K562 (cell line): Measurements from ENCODE around the gene PI16. TPM values are rescaled to one million over a fixed set of nuclear protein-coding genes. Genes with fewer than 3 reads are reported as not detected.

Experiments
- BCL6 ChIP-seq: fragments of 250-450 bp; sonication (Bioruptor Pico); IDR thresholded peaks from 2 replicates; pipeline ENCODE4 v1.4.0; 2020
- CBFA2T2 ChIP-seq: fragments of 450-650 bp; conservative IDR thresholded peaks from 2 replicates; pipeline ENCODE4 v1.6.1; 2017; ENCODE audit warnings: mild to moderate bottlenecking
- JUND ChIP-seq, 2 experiments: IDR thresholded peaks; 2 replicates in 1 of 2; 3 replicates in 1 of 2; pipeline ENCODE4 v1.6.1; 2011; ENCODE audit warnings: borderline replicate concordance in 2 of 2, low read depth in 2 of 2, low read length in 2 of 2, improper control_type of control experiment in 1 of 2, missing biosample characterization in 1 of 2, missing genetic modification characterization in 1 of 2, missing genetic modification reagents in 1 of 2
- KDM1A ChIP-seq, 2 experiments: fragments of 450-650 bp; IDR thresholded peaks; 2 replicates each; pipeline ENCODE4 v1.6.1; 2016; ENCODE audit warnings: mild to moderate bottlenecking in 2 of 2
- LARP7 ChIP-seq: fragments of 450-650 bp; IDR thresholded peaks from 2 replicates; pipeline ENCODE4 v1.6.1; 2016
- NFRKB ChIP-seq: fragments of 450-650 bp; IDR thresholded peaks from 2 replicates; pipeline ENCODE4 v1.6.1; 2016; ENCODE audit warnings: low read depth
- RBM39 ChIP-seq: fragments of 200-400 bp; formaldehyde crosslinking; optimal IDR thresholded peaks from 2 replicates; pipeline ENCODE3; 2018; ENCODE audit warnings: low read depth, low read length
- SMARCE1 ChIP-seq: fragments of 450-650 bp; IDR thresholded peaks from 2 replicates; pipeline ENCODE4 v1.7.1; 2016; ENCODE audit warnings: mild to moderate bottlenecking
- TBL1XR1 ChIP-seq, 2 experiments: IDR thresholded peaks; 2 replicates each; pipeline ENCODE4 v1.6.1; 2012; ENCODE audit warnings: improper control_type of control experiment in 2 of 2, low read length in 2 of 2, mild to moderate bottlenecking in 1 of 2
- TEAD4 ChIP-seq, 2 experiments: sonication (generic) in 1 of 2; formaldehyde crosslinking in 1 of 2; IDR thresholded peaks; 2 replicates each; pipeline versions ENCODE4 v1.6.1 to v1.8.0; 2012 to 2022; ENCODE audit warnings: borderline replicate concordance in 1 of 2, inconsistent platforms in 1 of 2, low read length in 1 of 2, mild to moderate bottlenecking in 1 of 2, missing genetic modification reagents in 1 of 2
- ZNF121 ChIP-seq: sonication (generic); formaldehyde crosslinking; conservative IDR thresholded peaks from 2 replicates; pipeline ENCODE4 v1.8.0; 2022; ENCODE audit warnings: missing genetic modification reagents
- polyA plus RNA-seq, 8 experiments: library from polyadenylated mRNA; depleted of rRNA in 4 of 8; stranded (reverse) in 5 of 8; unstranded in 3 of 8; fragments of >200 nt; fragmentation: Nextera tagmentation in 2 of 8; fragmentation: Illumina TruSeq in 1 of 8; extraction: Ambion mirVana in 2 of 8; extraction: Trizol in 1 of 8; gene quantifications; 2 replicates each; pipeline versions ENCODE4 v1.2.1 to v1.2.3, GENCODE V29; 2011 to 2014; ENCODE audit warnings: inconsistent platforms in 1 of 8, missing spikeins in 1 of 8
- total RNA-seq, 7 experiments: library from RNA; depleted of rRNA in 6 of 7; stranded (reverse); fragments of >200 nt in 6 of 7; fragmentation: Illumina TruSeq in 2 of 7; extraction: Trizol in 2 of 7; gene quantifications; 2 replicates each; pipeline versions ENCODE4 v1.2.1 to v1.2.3, GENCODE V29; 2011 to 2021; ENCODE audit warnings: low replicate concordance in 1 of 7
- TF ChIP-seq, protein P1 (sequence below), 2 experiments: fragments of 450-650 bp in 1 of 2; sonication (generic) in 1 of 2; formaldehyde crosslinking in 1 of 2; IDR thresholded peaks in 1 of 2; conservative IDR thresholded peaks in 1 of 2; 2 replicates each; pipeline versions ENCODE4 v1.6.1 to v1.8.1; 2016 to 2023; ENCODE audit warnings: mild to moderate bottlenecking in 2 of 2, moderate library complexity in 2 of 2, inconsistent platforms in 1 of 2, missing genetic modification reagents in 1 of 2
- TF ChIP-seq, protein P2 (sequence below), 2 experiments: fragments of 150-350 bp in 1 of 2; IDR thresholded peaks; 2 replicates each; pipeline ENCODE4 v1.6.1; 2012 to 2016; ENCODE audit warnings: low read depth in 2 of 2, low read length in 2 of 2, mild to moderate bottlenecking in 1 of 2, moderate library complexity in 1 of 2
- TF ChIP-seq, protein P3 (sequence below): fragments of 450-650 bp; IDR thresholded peaks from 2 replicates; pipeline ENCODE4 v1.6.1; 2016; ENCODE audit warnings: low read depth

The PI16 gene
- total and polyA plus RNA-seq, 9 of the 15 experiments (the other 6 are each of a cell fraction or from before 2014, with no cell fraction given): 0.06 to 0.18 TPM; not detected in 7

DNA sequence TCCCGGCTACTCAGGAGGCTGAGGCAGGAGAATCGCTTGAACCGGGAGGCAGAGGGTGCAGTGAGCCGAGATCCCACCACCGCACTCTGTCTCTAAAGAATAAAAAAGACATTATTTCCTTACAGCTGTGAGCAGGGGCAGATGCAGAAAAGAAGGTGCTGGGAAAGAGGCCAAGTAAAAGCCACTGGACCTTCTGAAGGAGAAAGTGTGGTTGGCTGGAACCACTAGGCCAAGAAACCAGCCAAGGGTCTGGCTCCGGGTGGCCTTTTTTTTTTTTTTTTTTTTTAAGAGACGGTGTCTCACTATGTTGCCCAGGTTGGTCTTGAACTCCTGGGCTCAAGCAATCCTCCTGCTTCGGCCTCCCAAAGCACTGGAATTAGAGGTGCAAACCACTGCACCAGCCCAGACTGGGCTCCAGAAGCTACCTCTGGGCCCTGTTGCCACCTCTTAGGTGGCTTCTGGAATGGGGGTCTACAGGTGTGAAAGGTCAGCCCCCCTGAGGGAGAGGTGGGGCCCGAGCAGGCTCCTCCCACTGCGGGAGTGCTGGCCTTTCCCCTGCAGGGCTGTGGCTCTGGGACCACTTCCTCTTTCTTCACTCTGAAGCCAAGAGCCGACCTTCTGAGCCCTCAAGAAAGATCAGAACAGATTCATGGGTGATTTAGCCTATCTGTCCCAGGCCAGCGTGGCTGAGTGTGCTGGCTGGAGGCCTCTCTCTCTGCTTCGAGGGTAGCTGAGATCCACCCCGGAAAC is 50.7 kb downstream of the PI16 start, which contains the start of gene FGD2 (continued):
- TF ChIP-seq, protein P1, sequence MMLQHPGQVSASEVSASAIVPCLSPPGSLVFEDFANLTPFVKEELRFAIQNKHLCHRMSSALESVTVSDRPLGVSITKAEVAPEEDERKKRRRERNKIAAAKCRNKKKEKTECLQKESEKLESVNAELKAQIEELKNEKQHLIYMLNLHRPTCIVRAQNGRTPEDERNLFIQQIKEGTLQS (IDR thresholded peaks at IDR 0.05): no peak
- TF ChIP-seq, protein P1 (CRISPR knock-in tag; conservative IDR thresholded peaks at IDR 0.05): no peak
- TF ChIP-seq JUND (IDR thresholded peaks at IDR 0.05; ENCODE audit: borderline replicate concordance, low read depth, low read length): no peak
- TF ChIP-seq JUND (tag; IDR thresholded peaks at IDR 0.05; ENCODE audit: borderline replicate concordance, low read depth, low read length): peak; percentile 10; the same call in 1 of the 3 replicates
- peak; percentile 31; the same call in 1 of the 2 replicates for TF ChIP-seq SMARCE1
- TF ChIP-seq ZNF121 (CRISPR knock-in tag): peak; percentile 97
- TF ChIP-seq CBFA2T2: peak; percentile 34; the same call in 1 of the 2 replicates
- TF ChIP-seq TBL1XR1 (IDR thresholded peaks at IDR 0.05; ENCODE audit: low read length in 2 of 2): no peak
- TF ChIP-seq, protein P2, sequence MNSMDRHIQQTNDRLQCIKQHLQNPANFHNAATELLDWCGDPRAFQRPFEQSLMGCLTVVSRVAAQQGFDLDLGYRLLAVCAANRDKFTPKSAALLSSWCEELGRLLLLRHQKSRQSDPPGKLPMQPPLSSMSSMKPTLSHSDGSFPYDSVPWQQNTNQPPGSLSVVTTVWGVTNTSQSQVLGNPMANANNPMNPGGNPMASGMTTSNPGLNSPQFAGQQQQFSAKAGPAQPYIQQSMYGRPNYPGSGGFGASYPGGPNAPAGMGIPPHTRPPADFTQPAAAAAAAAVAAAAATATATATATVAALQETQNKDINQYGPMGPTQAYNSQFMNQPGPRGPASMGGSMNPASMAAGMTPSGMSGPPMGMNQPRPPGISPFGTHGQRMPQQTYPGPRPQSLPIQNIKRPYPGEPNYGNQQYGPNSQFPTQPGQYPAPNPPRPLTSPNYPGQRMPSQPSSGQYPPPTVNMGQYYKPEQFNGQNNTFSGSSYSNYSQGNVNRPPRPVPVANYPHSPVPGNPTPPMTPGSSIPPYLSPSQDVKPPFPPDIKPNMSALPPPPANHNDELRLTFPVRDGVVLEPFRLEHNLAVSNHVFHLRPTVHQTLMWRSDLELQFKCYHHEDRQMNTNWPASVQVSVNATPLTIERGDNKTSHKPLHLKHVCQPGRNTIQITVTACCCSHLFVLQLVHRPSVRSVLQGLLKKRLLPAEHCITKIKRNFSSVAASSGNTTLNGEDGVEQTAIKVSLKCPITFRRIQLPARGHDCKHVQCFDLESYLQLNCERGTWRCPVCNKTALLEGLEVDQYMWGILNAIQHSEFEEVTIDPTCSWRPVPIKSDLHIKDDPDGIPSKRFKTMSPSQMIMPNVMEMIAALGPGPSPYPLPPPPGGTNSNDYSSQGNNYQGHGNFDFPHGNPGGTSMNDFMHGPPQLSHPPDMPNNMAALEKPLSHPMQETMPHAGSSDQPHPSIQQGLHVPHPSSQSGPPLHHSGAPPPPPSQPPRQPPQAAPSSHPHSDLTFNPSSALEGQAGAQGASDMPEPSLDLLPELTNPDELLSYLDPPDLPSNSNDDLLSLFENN (IDR thresholded peaks at IDR 0.05; ENCODE audit: low read depth in 2 of 2, low read length in 2 of 2): no peak
- TF ChIP-seq, protein P3, sequence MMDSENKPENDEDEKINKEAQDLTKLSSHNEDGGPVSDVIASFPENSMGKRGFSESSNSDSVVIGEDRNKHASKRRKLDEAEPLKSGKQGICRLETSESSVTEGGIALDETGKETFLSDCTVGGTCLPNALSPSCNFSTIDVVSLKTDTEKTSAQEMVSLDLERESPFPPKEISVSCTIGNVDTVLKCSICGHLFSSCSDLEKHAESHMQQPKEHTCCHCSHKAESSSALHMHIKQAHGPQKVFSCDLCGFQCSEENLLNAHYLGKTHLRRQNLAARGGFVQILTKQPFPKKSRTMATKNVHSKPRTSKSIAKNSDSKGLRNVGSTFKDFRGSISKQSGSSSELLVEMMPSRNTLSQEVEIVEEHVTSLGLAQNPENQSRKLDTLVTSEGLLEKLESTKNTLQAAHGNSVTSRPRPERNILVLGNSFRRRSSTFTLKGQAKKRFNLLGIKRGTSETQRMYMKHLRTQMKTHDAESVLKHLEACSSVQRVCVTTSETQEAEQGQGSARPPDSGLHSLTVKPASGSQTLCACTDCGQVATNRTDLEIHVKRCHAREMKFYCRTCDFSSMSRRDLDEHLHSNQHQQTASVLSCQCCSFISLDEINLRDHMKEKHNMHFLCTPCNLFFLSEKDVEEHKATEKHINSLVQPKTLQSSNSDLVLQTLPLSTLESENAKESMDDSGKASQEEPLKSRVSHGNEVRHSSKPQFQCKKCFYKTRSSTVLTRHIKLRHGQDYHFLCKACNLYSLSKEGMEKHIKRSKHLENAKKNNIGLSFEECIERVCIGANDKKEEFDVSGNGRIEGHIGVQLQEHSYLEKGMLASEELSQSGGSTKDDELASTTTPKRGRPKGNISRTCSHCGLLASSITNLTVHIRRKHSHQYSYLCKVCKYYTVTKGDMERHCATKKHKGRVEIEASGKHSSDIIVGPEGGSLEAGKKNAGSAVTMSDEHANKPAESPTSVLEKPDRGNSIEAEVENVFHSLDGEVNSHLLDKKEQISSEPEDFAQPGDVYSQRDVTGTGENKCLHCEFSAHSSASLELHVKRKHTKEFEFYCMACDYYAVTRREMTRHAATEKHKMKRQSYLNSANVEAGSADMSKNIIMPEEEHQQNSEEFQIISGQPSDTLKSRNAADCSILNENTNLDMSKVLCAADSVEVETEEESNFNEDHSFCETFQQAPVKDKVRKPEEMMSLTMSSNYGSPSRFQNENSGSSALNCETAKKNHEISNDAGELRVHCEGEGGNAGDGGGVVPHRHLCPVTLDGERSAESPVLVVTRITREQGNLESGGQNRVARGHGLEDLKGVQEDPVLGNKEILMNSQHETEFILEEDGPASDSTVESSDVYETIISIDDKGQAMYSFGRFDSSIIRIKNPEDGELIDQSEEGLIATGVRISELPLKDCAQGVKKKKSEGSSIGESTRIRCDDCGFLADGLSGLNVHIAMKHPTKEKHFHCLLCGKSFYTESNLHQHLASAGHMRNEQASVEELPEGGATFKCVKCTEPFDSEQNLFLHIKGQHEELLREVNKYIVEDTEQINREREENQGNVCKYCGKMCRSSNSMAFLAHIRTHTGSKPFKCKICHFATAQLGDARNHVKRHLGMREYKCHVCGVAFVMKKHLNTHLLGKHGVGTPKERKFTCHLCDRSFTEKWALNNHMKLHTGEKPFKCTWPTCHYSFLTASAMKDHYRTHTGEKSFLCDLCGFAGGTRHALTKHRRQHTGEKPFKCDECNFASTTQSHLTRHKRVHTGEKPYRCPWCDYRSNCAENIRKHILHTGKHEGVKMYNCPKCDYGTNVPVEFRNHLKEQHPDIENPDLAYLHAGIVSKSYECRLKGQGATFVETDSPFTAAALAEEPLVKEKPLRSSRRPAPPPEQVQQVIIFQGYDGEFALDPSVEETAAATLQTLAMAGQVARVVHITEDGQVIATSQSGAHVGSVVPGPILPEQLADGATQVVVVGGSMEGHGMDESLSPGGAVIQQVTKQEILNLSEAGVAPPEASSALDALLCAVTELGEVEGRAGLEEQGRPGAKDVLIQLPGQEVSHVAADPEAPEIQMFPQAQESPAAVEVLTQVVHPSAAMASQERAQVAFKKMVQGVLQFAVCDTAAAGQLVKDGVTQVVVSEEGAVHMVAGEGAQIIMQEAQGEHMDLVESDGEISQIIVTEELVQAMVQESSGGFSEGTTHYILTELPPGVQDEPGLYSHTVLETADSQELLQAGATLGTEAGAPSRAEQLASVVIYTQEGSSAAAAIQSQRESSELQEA: no peak
- no peak for TF ChIP-seq LARP7
- no peak for TF ChIP-seq RBM39
- TF ChIP-seq NFRKB: no peak
- TF ChIP-seq TEAD4 (IDR thresholded peaks at IDR 0.05; ENCODE audit: low read length): peak; percentile 48; the same call in 1 of the 2 replicates
- TF ChIP-seq TEAD4 (CRISPR knock-in tag; IDR thresholded peaks at IDR 0.05; ENCODE audit: borderline replicate concordance): no peak
- TF ChIP-seq BCL6: no peak
- peak; percentile 85 to 88 for TF ChIP-seq KDM1A (IDR thresholded peaks at IDR 0.05)
